AG04449 (cell line): Measurements from ENCODE around the gene C12orf57.

Experiments
- CTCF ChIA-PET: fragments of 350-600 bp; formaldehyde crosslinking; extraction: SDS; loops from one replicate; lab custom pipeline; 2021; ENCODE audit warnings: antibody characterized with exemption; lab: Yijun Ruan, JAX
- POLR2A ChIA-PET: fragments of 400-600, 350-600 bp; formaldehyde crosslinking; extraction: SDS; loops from one replicate; lab custom pipeline; 2020; ENCODE audit warnings: antibody characterized with exemption, inconsistent platforms; lab: Yijun Ruan, JAX
- DNase-seq: peaks from one replicate; pipeline ENCODE4 v3.0.0-alpha.2; 2010; ENCODE audit warnings: low read depth, low spot score
- H3K4me3 ChIP-seq: 2 replicates; pipeline ENCODE4 v1.5.1; 2011; ENCODE audit warnings: low read depth, mild to moderate bottlenecking, control low read depth, low read length
- TF ChIP-seq, protein P1 (sequence below): IDR thresholded peaks from one replicate; pipeline ENCODE4 v1.5.1; 2011; ENCODE audit warnings: mild to moderate bottlenecking, moderate library complexity, low read length, control low read depth, inconsistent platforms; ENCODE audit not compliant: insufficient read depth; ENCODE audit errors: missing control alignments

C12orf57 gene

DNA sequence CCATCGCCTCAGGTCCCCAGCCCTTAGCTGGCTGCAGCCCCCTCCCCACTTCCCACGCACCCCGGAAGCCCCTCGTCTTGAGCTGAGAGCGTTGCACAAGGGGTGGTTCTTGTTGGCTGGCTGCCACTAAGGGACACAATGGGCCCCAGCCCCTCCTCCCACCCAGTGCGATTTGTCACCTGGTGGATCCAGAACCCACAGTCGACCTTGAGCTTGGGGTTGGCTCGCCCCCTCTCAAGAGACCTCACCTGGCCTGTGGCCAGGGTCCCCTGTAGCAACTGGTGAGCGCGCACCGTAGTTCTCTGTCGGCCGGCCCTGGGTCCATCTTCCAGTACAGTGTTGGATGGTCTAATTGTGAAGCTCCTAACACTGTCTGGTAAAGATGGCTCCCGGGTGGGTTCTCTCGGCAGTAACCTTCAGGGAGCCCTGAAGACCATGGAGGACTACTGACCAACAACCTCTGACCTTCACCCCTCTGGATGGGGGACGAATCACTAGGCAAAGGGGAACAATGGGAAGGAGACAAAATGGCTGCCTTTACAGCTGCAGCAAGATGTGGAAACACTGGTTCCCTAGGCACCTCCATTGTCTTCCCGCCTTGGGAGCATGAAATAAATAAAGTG, 20.1 kb downstream of the C12orf57 start:
- ChIA-PET POLR2A (interaction anchor here (0.9 to 1.1 kb wide), 2 partner anchors 20 to 91 kb away, joined by 3 to 6 read pairs; partner anchors contain the start of genes C12orf57, RNU7-1 and SPSB2), CTCF (interaction anchor here (0.6 to 13.5 kb wide), 28 partner anchors 9 to 181 kb away, joined by 3 to 226 read pairs (median 6); partner anchors contain the start of genes ATN1, C12orf57, C1RL and LPCAT3)
- H3K4me3 ChIP-seq, result no peak overlapping the region
- TF ChIP-seq, protein P1, sequence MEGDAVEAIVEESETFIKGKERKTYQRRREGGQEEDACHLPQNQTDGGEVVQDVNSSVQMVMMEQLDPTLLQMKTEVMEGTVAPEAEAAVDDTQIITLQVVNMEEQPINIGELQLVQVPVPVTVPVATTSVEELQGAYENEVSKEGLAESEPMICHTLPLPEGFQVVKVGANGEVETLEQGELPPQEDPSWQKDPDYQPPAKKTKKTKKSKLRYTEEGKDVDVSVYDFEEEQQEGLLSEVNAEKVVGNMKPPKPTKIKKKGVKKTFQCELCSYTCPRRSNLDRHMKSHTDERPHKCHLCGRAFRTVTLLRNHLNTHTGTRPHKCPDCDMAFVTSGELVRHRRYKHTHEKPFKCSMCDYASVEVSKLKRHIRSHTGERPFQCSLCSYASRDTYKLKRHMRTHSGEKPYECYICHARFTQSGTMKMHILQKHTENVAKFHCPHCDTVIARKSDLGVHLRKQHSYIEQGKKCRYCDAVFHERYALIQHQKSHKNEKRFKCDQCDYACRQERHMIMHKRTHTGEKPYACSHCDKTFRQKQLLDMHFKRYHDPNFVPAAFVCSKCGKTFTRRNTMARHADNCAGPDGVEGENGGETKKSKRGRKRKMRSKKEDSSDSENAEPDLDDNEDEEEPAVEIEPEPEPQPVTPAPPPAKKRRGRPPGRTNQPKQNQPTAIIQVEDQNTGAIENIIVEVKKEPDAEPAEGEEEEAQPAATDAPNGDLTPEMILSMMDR, result no peak
- DNase-seq, result no peak

DNA sequence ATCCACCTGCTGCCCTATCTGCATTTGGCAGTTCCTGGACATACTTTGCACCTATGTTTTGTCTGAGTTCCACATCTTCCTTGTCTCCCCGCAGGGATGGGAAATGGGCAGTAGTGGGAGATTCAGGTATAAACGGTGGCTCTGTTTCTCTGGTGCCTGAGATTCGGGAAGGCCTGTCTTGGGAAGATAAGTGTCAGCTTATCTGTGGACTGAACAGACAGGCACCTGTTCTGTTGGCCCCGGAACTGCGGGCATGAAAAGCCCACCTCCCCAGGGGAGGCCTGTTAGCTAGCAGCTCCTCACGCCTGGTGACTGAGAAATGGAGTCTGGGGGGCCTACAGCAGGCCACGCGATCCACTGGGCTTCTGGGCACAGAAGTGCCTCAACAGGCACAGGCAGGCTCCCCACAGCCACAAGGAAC, 20.8 kb downstream of the C12orf57 start:
- TF ChIP-seq, protein P1, result no peak
- POLR2A ChIA-PET, result interaction anchor here (0.9 to 1.3 kb wide), 3 partner anchors 20 to 91 kb away, joined by 3 to 8 read pairs (median 6); partner anchors contain the start of genes C12orf57, RNU7-1 and SPSB2
- DNase-seq, result no peak
- H3K4me3 ChIP-seq, result no peak overlapping the region
- CTCF ChIA-PET, result interaction anchor here (0.6 to 13.5 kb wide), 36 partner anchors 8 to 346 kb away, joined by 3 to 226 read pairs (median 4); partner anchors contain the start of genes ATN1, C12orf57, LPCAT3 and LRRC23

DNA sequence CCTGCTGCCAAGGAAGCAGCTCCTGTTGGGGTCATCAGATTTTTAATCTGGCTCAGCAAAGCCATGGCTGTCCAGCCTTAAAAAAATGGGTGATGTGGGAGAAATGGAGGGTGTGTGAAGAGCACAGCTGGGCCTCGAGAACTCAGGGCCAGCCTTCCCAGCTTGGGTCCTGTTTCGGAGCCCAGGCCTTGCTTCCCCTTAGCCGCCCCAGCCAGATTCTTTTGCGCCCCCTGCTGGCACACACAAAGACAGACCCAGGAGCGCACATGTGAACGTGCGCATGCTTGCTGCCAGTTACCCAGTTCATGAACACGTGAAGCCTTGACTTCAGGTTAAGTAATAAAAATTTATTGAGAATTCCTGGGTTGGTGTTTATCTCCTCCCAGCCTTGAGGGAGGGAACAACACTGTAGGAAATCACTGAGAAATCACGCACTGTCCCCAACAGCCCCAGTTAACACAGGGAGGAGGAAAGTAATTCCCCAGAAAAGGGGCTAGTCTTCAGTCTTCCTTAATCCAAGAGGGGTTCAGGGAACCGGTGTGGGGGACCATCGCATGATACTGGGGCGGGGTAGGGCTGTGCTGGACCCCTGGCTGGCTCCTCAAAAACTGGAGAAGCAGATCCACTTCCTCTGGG, 21.3 kb downstream of the C12orf57 start:
- ChIA-PET CTCF (interaction anchor here (0.6 to 13.5 kb wide), 35 partner anchors 8 to 347 kb away, joined by 3 to 226 read pairs (median 5); partner anchors contain the start of genes ATN1, C12orf57, LPCAT3 and LRRC23), POLR2A (interaction anchor here (1.3 kb wide), 1 partner anchor 21 kb away, joined by 8 read pairs; the partner anchor contains the start of genes C12orf57 and RNU7-1)
- no peak overlapping the region for H3K4me3 ChIP-seq
- no peak for DNase-seq
- TF ChIP-seq, protein P1, result peak; percentile 93

DNA sequence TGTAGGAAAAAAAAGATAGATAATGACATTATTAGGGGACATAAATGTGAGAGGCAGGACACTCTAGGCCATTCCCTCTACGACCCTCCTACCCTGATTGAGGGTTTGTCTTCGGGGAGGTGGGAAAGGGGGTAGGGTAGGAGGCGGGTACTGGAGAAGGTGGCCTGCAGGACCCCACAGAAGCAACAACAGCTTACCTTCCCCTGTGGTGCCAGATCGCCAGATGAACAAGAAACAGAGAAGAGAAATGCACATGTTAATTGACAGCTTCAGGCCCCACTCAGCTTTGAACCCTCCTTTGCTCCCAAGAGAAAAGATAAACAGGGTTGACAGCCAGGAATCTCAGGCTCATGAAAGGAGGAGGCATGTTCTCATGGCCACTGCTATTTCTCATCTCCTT, 21.9 kb downstream of the C12orf57 start:
- DNase-seq, result no peak
- ChIA-PET CTCF (interaction anchor here (0.9 to 13.5 kb wide), 17 partner anchors 9 to 178 kb away, joined by 3 to 226 read pairs (median 5); partner anchors contain the start of genes ATN1, C12orf57, C1R and PTPN6), POLR2A (interaction anchor here (1.3 kb wide), 2 partner anchors 22 to 24 kb away, joined by 3 to 8 read pairs; partner anchors contain the start of genes C12orf57 and RNU7-1)
- H3K4me3 ChIP-seq, result no peak overlapping the region
- TF ChIP-seq, protein P1, result no peak

DNA sequence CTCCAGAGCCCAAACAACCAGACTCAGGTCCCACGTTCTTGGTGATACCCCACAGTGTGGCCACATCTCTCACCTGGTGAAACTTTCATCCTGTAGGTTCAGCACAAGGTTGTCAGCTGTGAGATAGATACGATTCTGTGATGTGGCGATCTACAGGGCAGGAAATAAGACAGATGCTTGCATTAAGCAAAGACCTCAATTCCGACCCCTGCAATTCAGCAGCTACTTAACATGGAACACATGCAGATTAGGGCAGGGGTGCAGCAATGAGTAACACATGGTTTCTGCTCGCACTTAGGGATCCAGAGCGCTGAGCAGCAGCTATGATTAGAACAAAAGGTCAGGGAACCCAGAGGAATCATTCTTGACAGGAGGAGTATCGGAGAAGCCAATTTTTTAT, 22.5 kb downstream of the C12orf57 start:
- CTCF ChIA-PET, result interaction anchor here (0.6 to 13.5 kb wide), 19 partner anchors 8 to 177 kb away, joined by 3 to 226 read pairs (median 5); partner anchors contain the start of genes ATN1, C12orf57, C1R and PTPN6
- TF ChIP-seq, protein P1, result no peak
- no peak overlapping the region for H3K4me3 ChIP-seq
- no peak for DNase-seq
- POLR2A ChIA-PET, result interaction anchor here (0.7 to 1.3 kb wide), 2 partner anchors 23 to 25 kb away, joined by 3 to 4 read pairs; partner anchors contain the start of genes C12orf57 and RNU7-1
